NCI-H524 treated with DMSO at 0.1 percent for 48 hours (cell line): ENCODE data around the gene EIF5A.

Experiments
- DNase-seq: peaks from one replicate; lab custom pipeline; 2025; lab: John Stamatoyannopoulos, UW

Gene EIF5A

DNA sequence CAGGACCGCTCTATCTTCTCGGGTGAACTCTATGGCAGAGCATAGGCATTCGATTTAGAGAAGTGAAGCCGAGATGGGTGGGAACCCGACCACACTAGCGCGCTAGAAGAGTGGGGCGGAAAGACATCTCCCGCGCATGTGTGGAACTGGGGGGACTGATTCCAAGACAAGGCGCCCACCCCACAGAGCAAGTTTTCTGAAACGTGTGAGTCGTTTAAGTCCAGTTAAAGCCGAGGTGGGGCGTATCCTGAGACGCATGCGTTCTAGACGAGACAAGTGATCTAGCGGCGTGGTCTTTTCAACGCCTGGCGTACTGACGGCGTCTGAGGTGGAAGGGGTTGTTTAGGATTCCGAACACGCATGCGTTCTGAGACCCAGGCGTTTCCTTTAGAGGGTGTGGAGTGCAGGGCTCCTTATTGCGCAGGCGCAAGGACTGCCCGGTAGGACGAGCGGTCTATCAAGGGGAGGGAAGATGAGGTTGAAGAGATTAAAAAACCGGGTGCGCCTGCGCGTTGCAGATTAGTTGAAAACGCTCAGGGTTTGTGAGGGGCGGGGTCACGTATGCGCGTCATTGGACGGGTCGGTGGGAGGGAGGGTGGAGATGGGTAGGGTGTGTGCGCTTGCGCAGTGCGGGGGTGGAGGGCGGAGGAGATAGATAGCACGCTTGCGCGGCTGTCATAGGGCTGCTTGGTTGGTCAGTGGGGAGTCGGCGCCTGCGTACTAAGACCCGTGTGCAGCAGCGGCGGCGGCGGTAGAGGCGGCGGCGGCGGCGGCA is at the start of gene EIF5A:
Gene EIF5A, plus strand, starts transcription at position 718 of the 775 bp plus-strand sequence. CDS start 2,008 bp downstream, outside the sequence.
- DNase-seq, result peak; percentile 84

DNA sequence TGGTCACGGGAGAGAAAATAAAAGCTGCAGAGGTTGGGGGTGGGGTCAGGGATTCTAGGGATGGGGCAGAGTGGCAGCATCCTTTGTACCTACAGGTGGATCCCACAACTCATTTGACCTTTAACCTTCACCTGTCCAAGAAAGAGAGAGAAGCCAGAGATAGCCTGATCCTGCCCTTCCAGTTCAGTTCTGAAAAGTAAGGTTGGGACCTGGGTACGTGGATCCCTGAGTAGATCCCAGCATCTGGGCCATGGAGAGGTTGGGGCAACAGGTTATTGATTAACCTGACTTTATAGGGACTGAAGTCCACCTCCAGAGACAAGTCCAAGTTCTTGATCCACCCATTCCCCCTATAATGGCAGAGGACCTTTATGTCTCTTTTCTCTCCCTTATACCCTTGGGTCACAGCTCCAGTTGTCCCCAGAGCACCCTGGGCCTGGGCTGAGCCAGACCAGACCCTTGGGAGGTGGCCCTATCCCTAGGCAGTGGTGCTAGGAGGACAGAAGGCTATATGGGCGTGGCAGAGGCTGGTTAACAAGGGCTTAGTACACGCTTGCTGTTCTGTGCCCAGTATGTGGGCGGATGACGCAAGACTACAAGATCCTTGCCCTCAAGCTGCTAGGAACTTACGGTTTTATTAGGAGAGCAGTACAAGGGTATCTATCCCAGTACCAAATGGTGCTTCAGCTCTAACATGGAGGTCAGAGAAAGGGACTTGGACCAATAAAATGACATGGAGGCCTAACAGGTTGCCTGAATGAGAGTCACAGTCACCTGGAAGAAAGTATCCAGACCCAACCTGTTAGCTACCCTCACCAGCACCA is 48.5 kb upstream of the EIF5A start:
- no peak for DNase-seq

DNA sequence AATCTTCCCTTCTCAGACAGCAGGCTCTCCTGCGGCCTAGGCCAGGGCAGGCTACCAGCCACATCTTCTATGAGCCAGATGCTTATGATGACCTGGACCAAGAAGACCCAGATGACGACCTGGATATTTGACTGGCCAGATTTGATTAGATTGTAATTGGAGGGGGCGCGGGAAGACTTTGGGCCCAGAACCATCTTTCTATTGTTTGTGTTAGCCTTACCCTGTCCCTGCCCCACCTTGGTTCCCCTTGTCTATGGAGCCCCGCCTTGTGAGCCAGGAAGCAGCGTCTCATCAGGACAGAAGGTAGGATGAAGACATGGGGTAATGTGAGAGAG is 47.9 kb upstream of the EIF5A start:
- no peak for DNase-seq

DNA sequence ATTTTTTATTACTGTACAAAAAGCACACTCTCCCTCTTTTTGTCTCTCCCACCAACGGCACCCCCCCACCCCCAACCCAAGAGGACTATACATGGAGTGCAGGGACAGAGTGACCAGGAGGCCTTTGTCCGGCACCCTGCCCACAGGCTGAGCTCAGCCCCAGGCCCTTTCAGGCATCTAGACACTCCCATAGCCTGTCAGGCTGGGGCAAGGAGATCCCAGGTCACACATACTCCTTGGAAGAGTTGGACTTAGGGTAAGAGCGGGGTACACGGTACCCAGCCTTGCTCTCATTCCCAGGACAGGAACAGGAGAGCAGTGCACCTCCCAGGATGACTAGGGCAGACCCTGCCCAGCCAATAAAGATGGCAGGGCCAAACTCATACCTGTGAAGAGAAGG is 47.3 kb upstream of the EIF5A start:
- no peak for DNase-seq

DNA sequence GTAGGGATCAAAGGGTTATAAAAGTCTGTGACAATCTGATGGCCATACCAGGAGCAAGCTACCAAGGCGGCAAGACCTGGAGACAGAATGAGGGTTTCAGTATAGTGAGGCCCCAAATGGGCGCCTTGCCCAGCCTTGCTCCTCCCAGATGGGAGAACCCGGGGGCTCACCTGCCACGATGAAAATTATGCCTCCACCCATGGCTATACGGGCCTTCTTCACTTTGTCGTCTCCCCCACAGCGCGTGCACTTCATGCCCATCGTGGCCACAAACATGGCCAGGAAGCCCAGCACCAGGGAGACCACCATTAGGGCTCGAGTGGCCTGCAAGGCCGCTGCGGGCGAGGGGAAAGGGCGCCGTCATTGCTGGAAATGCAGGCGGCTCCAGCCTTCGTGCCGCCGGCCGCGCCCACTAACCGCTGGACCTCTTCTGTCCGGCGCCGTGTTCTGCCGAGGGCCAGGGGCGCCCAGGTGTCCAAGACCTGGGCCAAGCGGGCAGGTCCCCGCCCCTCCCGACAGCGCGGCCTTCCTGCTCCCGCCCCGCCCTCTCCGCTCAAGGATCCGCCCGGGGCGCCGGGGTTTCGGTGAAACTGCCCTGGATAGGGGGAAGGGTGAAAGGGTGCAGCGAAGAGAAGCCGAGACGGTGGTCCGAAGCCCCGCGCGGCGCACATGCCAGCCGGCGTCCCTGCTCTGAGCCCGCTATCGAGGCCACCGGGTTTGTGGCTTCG is 46.6 kb upstream of the EIF5A start:
- DNase-seq, result no peak

DNA sequence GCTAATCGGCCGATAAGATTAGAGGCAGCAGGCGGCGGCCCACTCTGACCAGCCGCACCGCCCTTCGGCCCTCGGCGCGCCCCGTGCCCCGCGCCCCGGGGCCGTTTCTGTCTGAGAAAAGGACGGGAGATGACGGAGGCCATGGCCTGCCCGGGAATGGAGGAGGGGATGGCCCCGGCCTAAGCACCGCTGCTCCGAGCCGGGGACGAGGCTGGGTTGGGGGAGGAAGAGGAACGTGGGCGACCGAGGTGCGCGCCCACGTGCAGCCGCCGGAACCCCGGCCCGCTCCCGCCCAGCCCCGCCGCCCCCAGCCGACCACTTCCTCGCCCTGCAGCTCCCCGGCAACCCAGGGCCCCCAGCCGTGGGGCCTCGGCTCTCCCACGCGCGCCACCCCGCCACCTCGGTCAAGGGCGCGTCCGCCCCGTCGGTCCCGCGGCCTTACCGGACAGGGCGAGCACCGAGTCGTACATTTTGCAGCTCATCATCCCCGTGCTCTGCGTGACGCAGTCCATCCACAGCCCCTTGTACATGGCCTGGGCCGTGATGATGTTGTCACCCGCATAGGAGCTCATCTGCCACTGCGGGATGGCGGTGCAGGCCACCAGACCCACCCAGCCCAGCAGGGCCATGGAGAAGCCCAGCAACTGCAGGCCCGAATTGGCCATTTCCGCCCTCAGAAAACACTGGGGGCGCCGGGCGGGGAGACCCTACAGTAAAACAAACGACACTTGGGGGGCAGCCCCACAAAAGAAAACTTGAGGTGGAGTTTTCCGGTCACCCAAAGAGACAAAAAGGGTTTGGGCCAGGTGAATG is 45.8 kb upstream of the EIF5A start:
- no peak for DNase-seq

DNA sequence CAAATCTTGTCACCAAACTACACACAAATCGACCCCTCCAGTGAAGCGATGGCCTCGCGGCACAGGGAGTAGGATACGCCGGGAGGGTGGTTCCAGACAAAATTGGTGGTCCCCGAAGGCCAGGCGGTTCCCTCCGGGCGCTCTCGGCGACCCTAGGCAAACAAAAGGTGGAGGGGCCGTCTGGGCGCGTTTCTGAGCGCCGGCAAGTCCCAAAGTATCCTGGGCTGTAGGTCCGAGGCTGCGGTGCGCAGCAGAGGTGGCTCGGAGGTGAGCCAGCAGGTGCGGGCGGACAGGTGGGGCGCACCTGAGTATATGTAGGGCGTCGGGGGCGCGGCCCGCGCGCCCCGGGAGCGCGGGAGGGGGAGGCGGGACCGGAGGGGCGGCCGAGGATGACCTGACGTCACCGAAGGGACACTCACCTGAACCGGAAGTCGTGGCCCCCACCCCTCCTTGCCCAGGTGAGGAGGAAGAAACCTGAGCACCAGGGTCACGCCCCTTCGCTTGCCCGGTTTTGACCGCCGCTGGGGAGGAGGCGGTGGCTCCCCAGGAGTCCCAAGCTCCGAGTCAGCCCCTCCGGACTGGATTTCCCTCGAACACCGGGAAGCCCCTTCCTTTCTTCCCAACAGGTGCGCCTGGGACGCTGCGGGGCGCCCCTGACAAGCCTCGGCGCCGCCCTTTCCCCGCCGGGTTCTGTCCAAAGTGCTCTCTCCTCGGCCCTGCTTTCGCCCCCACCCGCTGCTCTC is 45.1 kb upstream of the EIF5A start, which contains the start of gene CLDN7:
Gene CLDN7, minus strand, starts transcription at position 287 of the 743 bp plus-strand sequence. CDS start 435 bp downstream, outside the sequence.
- no peak for DNase-seq

DNA sequence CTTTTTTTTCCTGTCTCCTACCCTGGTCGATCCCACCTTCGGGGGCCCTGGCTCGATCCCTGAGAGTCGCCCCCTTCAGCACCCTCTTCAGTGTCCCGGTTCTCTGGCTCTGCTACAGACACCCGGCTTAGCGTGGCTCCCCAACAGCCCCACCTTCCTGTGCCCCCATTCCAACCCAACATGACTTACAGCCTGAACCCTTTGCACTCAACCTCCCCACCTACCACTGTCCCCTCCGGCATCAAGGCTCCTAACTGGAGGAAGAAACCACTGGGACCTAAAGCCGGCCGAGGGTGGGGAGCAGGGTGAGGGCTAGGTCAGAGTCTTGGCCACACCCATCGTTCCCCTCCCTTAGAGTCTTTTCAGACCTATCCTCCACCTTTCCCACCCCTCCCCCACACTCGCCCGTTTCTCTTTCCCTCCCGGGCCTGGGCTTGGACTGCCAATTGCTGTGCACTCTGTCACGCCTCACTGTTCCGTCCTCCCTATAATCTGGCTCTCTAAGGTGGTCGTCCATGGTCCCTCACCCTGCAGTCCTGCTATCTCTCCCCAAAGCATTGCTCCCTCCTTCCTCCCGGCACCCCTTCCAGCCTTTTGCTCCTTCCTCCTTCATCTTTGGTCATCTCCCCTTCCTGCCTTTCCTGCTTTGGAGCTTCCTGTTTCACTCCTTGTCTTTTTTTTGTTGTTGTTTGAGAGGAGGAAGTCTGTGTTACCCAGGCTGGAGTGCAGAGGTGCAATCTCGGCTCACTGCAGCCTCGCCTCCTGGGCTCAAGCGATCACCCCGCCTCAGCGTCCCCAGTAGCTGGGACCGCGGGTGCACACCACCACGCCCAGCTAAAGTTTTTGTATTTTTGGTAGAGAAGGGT is 44.3 kb upstream of the EIF5A start:
- DNase-seq, result no peak

DNA sequence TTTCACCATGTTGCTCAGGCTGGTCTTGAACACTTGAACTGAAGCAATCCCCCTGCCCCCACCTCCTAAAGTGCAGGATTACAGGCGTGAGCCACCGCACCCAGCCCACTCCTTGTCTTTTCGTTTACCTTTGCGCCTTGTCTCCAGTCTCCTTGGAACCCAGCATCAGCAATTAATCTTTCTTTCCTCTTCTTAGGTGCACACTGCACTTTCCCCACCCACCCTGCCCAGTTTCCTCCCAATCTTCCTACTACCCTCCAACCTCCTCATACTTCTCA is 43.7 kb upstream of the EIF5A start:
- DNase-seq, result no peak

DNA sequence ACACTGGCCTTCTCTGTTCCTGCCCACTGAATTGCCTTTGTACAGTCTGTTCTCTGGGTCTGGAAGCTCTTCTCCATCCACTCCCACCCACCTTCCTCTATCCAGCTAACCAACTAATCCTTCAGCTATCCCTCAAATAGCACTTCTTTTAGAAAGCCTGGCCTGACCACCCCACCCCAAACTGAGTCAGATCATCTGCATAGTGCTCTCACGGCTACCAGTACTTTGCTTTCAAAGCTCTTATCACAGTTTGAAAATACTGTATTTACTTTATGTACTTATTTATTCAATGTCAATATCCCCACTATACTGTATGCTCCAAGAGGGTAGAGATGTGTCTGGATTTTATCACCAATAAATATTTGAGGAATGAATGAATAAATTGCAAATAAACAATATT is 40.6 kb upstream of the EIF5A start:
- no peak for DNase-seq

DNA sequence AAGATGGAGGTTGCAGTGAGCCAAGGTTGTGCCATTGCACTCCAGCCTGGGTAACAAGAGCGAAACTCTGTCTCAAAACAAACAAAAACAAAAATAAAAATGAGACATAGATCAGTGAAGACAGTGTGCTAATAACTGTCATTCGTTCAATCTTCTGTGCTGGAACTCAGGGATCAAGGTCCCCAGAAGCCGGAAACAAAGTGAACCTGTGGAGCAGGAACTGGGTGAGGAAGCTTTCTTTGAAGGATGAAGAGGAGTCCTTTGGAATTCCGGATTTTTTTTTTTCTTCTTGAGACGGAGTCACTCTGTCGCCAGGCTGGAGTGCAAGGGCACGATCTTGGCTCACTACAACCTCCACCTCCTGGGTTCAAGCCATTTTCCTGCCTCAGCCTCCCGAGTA is 28.0 kb upstream of the EIF5A start:
- DNase-seq, result no peak

DNA sequence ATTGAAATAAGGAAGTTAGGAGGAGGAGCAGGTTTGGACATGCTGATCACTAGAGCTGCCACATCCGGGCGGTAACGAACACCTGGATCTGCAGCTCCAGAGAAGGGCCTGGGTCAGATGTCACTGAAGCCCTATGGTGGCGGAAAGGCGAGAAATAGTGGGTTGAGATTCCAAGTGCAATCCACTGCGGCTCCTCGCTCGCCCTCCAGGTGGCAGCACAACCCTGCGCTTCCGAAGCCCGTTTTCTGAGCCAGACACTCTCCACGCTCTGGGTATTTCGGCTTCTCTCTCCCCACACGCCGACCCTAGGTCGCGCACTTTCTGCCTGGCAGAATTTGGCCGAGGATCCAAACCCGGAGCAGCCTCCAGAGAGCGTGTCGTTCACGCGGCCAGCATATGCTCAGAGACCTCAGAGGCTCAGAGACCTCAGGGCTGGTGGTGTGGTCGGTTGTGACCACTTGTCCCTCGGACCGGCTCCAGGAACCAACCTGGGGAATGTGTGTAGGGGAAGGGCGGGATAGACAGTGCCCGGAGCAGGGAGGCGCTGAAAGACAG is 26.8 kb upstream of the EIF5A start:
- DNase-seq, result no peak

DNA sequence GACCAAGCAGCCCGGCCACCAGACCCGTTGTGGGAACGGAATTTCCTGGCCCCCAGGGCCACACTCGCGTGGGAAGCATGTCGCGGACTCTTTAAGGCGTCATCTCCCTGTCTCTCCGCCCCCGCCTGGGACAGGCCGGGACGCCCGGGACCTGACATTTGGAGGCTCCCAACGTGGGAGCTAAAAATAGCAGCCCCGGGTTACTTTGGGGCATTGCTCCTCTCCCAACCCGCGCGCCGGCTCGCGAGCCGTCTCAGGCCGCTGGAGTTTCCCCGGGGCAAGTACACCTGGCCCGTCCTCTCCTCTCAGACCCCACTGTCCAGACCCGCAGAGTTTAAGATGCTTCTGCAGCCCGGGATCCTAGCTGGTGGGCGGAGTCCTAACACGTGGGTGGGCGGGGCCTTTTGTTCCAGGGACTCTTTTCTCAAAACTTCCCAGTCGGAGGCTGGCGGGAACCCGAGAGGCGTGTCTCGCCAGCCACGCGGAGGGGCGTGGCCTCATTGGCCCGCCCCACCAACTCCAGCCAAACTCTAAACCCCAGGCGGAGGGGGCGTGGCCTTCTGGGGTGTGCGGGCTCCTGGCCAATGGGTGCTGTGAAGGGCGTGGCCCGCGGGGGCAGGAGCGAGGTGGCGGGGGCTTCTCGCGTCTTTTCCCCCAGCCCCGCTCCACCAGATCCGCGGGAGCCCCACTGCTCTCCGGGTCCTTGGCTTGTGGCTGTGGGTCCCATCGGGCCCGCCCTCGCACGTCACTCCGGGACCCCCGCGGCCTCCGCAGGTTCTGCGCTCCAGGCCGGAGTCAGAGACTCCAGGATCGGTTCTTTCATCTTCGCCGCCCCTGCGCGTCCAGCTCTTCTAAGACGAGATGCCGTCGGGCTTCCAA is 26.1 kb upstream of the EIF5A start, which contains the start of gene SLC2A4:
Gene SLC2A4, plus strand, starts transcription at position 645 of the 879 bp plus-strand sequence. Its CDS starts 217 bp downstream, at position 862.
- no peak for DNase-seq

DNA sequence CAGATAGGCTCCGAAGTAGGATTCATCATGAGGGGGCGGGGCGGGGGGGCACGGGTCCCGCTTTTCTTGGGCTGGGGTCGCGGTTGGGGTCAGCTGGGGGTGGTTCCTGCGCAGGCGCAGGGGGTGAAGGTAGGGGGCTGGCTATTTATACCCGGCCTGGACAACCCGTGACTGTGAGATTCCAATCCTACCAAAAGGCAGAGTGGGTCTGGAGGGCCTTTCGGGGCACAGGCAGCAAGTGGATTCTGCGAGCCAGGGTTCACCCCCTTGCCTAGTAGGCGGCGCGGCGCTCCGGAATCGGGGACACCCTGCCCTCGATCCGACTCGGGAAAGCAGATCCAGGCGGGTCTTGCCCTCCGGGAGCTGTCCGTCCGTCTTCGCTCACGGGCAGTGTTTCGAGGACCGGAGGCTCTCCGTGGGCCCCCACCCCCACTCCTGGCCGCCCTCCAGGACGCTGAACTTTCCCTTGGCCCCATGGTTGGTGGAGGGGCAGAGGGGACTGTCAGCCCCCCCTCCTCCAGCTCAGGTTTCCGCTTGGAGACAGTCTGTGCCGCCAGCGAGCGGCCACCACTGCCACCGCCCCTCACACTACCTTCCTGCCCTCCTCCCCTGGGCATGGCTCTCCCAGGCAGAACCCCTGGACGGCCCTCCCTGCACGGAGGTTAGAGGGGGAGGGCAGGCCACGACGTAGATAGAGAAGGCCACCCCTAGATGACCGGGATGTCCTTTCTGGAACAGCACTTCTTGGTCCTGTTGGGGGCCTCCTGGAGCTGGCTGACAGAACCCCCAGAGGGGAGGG is 25.3 kb upstream of the EIF5A start:
- no peak for DNase-seq

DNA sequence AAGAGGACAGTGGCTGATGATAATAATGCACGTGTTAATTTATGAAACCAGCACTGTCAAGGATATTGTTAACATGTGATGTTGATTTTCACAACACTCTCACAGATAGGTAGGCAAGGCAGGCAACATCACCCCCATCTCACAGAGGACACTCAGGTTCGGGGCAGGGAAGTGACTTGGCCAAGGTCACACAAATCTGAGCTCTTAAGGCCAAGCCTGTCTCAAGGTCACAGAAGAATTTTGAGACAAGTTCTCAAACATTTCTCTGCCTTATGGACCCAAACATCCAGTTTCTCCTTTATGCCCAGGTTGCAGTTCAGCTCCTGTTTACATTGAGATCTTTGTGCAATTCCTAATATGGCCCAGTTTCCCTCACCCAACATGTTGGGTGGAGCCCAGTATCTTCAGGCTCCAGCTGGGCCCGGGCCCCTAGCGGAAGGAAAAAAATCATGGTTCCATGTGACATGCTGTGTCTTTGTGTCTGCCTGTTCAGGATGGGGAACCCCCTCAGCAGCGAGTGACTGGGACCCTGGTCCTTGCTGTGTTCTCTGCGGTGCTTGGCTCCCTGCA is 24.6 kb upstream of the EIF5A start:
- no peak for DNase-seq

DNA sequence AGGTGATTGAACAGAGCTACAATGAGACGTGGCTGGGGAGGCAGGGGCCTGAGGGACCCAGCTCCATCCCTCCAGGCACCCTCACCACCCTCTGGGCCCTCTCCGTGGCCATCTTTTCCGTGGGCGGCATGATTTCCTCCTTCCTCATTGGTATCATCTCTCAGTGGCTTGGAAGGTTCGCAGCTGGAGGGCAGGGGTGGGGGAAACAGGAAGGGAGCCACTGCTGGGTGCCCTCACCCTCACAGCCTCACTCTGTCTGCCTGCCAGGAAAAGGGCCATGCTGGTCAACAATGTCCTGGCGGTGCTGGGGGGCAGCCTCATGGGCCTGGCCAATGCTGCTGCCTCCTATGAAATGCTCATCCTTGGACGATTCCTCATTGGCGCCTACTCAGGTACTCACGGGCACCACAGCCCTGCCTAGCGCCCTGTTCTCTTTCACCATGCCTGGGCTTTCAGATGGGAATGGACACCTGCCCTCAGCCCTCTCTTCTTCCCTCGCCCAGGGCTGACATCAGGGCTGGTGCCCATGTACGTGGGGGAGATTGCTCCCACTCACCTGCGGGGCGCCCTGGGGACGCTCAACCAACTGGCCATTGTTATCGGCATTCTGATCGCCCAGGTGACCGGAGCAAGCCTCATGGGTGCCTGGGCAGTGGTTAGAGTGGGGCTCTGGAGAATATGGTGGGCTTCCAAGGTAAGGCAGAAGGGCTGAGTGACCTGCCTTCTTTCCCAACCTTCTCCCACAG is 23.8 kb upstream of the EIF5A start:
- no peak for DNase-seq

DNA sequence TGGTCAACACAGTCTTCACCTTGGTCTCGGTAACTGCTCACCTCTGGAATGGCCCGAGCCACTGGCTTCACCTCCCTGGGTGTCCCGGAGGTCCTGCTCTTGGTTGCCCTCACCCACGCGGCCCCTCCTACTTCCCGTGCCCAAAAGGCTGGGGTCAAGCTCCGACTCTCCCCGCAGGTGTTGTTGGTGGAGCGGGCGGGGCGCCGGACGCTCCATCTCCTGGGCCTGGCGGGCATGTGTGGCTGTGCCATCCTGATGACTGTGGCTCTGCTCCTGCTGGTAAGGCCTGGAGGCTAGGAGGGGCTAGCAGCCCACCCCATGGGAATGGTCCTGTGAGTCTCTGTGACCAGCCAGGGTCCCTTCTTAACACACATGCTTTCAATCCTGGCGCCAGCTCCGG is 22.5 kb upstream of the EIF5A start:
- DNase-seq, result no peak
